Karpas-422 (cell line): ENCODE results near the gene PPIA. TPM values are rescaled to one million over a fixed set of nuclear protein-coding genes. Genes with fewer than 3 reads are reported as not detected.

Experiments used
- DNase-seq: peaks from one replicate; pipeline ENCODE4 v3.0.0-alpha.2; 2015
- H2AFZ ChIP-seq: fragments of 200-600 bp; sonication (generic); 2 replicates; pipeline ENCODE4 v1.6.1; 2014; ENCODE audit warnings: antibody characterized with exemption, low read length, mixed read lengths
- H3K27ac ChIP-seq: fragments of 200-600 bp; sonication (generic); 2 replicates; pipeline ENCODE4 v1.5.1; 2014; ENCODE audit warnings: mild to moderate bottlenecking, low read length, moderate library complexity
- H3K27me3 ChIP-seq: fragments of 200-600 bp; sonication (generic); 2 replicates; pipeline ENCODE4 v1.6.1; 2014; ENCODE audit warnings: low read length, mixed read lengths
- H3K36me3 ChIP-seq: fragments of 200-600 bp; sonication (generic); 2 replicates; pipeline ENCODE4 v1.6.1; 2014; ENCODE audit warnings: low read length, mixed read lengths; ENCODE audit not compliant: insufficient read depth
- H3K4me1 ChIP-seq: fragments of 200-600 bp; sonication (generic); 2 replicates; pipeline ENCODE4 v1.6.1; 2014; ENCODE audit warnings: mild to moderate bottlenecking, low read length, mixed read lengths
- H3K4me2 ChIP-seq: fragments of 200-600 bp; sonication (generic); 2 replicates; pipeline ENCODE4 v1.6.1; 2014; ENCODE audit warnings: low read length, low read depth, mild to moderate bottlenecking; ENCODE audit not compliant: poor library complexity, severe bottlenecking
- H3K4me3 ChIP-seq: fragments of 200-600 bp; sonication (generic); 2 replicates; pipeline ENCODE4 v1.5.1; 2014; ENCODE audit warnings: mild to moderate bottlenecking, antibody characterized with exemption, low read length, mixed read lengths
- H3K79me2 ChIP-seq: fragments of 200-600 bp; sonication (generic); 2 replicates; pipeline ENCODE4 v1.6.1; 2014; ENCODE audit warnings: mild to moderate bottlenecking, low read length, mixed read lengths
- H3K9ac ChIP-seq: fragments of 200-600 bp; sonication (generic); 2 replicates; pipeline ENCODE4 v1.6.0; 2014; ENCODE audit warnings: low read length
- H3K9me2 ChIP-seq: fragments of 200-600 bp; sonication (generic), shearing (Covaris generic); replicated peaks from 2 replicates; pipeline ENCODE4 v1.6.0; 2014; ENCODE audit warnings: mild to moderate bottlenecking, low read length, moderate library complexity; ENCODE audit not compliant: insufficient read depth
- H3K9me3 ChIP-seq: fragments of 300-700, 200-600 bp; sonication (generic); 2 replicates; pipeline ENCODE4 v1.6.1; 2014; ENCODE audit warnings: low read length, mixed read lengths
- H4K20me1 ChIP-seq: fragments of 200-600 bp; sonication (generic); 2 replicates; pipeline ENCODE4 v1.6.1; 2014; ENCODE audit warnings: mild to moderate bottlenecking, antibody characterized with exemption, low read length, low read depth; ENCODE audit not compliant: insufficient read depth
- total RNA-seq: library from RNA; depleted of rRNA; stranded (reverse); fragments of >200 nt; shearing (Covaris generic); gene quantifications from 2 replicates; pipeline ENCODE4 v1.2.3, GENCODE V29; 2014; ENCODE audit warnings: low replicate concordance

PPIA gene
- total RNA-seq, 1 experiment from 2014 or later, result 3,564 TPM

GRCh38 chr7:44754802-44755697 is 41.4 kb upstream of the PPIA start:
- Histone ChIP-seq H3K9me2 (no peaks in the 10 kb centered on the region), H4K20me1 (peaks cover 7% of the 10 kb centered on the region), H3K4me1 (peaks cover 37% of the 10 kb centered on the region), H2AFZ (no peak overlapping the region), H3K79me2 (peaks cover 55% of the 10 kb centered on the region), H3K4me3 (no peak overlapping the region), H3K36me3 (no peaks in the 10 kb centered on the region), H3K4me2 (no peak overlapping the region), H3K9me3 (no peaks in the 10 kb centered on the region), H3K9ac (no peak overlapping the region), H3K27ac (no peak overlapping the region), H3K27me3 (no peaks in the 10 kb centered on the region)
- DNase-seq, result no peak

- peaks cover 28% of the 10 kb centered on the region for H3K4me1 ChIP-seq
- H3K9me2 ChIP-seq, result no peaks in the 10 kb centered on the region
- H3K9ac ChIP-seq, result no peak overlapping the region
- H3K4me2 ChIP-seq, result no peak overlapping the region
- H3K9me3 ChIP-seq, result no peaks in the 10 kb centered on the region
- peaks cover 46% of the 10 kb centered on the region for H3K79me2 ChIP-seq
- H3K36me3 ChIP-seq, result no peaks in the 10 kb centered on the region
- DNase-seq, result no peak
- no peak overlapping the region for H3K4me3 ChIP-seq
- peaks cover 3% of the 10 kb centered on the region; the same call in 1 of the 2 replicates for H4K20me1 ChIP-seq
- no peak overlapping the region for H2AFZ ChIP-seq
- H3K27me3 ChIP-seq, result no peaks in the 10 kb centered on the region
- H3K27ac ChIP-seq, result no peak overlapping the region
These were observed 40.5 kb upstream of the PPIA start for GRCh38 chr7:44755698-44756627.

GRCh38 chr7:44756904-44757303 is 39.6 kb upstream of the PPIA start:
- Histone ChIP-seq H2AFZ (no peak overlapping the region), H3K4me2 (no peak overlapping the region), H3K27me3 (no peaks in the 10 kb centered on the region), H3K9me2 (no peaks in the 10 kb centered on the region), H3K36me3 (no peaks in the 10 kb centered on the region), H3K79me2 (peaks cover 37% of the 10 kb centered on the region), H4K20me1 (no peaks in the 10 kb centered on the region), H3K4me1 (peaks cover 19% of the 10 kb centered on the region), H3K4me3 (no peak overlapping the region), H3K27ac (no peak overlapping the region), H3K9me3 (no peaks in the 10 kb centered on the region), H3K9ac (no peak overlapping the region)
- DNase-seq, result no peak

GRCh38 chr7:44757311-44757710 is 39.2 kb upstream of the PPIA start:
- Histone ChIP-seq H3K27me3 (no peaks in the 10 kb centered on the region), H4K20me1 (no peaks in the 10 kb centered on the region), H3K4me2 (no peak overlapping the region), H3K27ac (no peak overlapping the region), H3K36me3 (no peaks in the 10 kb centered on the region), H2AFZ (no peak overlapping the region), H3K79me2 (peaks cover 33% of the 10 kb centered on the region), H3K4me3 (no peak overlapping the region), H3K4me1 (peaks cover 15% of the 10 kb centered on the region), H3K9ac (no peak overlapping the region), H3K9me3 (no peaks in the 10 kb centered on the region), H3K9me2 (no peaks in the 10 kb centered on the region)
- no peak for DNase-seq

GRCh38 chr7:44757739-44758138 is 38.7 kb upstream of the PPIA start:
- H3K79me2 ChIP-seq, result peaks cover 29% of the 10 kb centered on the region
- no peak for DNase-seq
- H3K9me3 ChIP-seq, result no peaks in the 10 kb centered on the region
- H3K9ac ChIP-seq, result no peak overlapping the region
- H3K4me1 ChIP-seq, result peaks cover 11% of the 10 kb centered on the region
- no peak overlapping the region for H3K27ac ChIP-seq
- no peaks in the 10 kb centered on the region for H4K20me1 ChIP-seq
- H3K4me2 ChIP-seq, result no peak overlapping the region
- H3K27me3 ChIP-seq, result no peaks in the 10 kb centered on the region
- no peak overlapping the region for H2AFZ ChIP-seq
- H3K4me3 ChIP-seq, result no peak overlapping the region
- no peaks in the 10 kb centered on the region for H3K36me3 ChIP-seq
- no peaks in the 10 kb centered on the region for H3K9me2 ChIP-seq

GRCh38 chr7:44759246-44759645 is 37.2 kb upstream of the PPIA start:
- no peak overlapping the region for H2AFZ ChIP-seq
- no peaks in the 10 kb centered on the region for H3K9me2 ChIP-seq
- peaks cover 15% of the 10 kb centered on the region for H3K79me2 ChIP-seq
- H3K27ac ChIP-seq, result no peak overlapping the region
- no peaks in the 10 kb centered on the region for H3K27me3 ChIP-seq
- H3K36me3 ChIP-seq, result no peaks in the 10 kb centered on the region
- no peaks in the 10 kb centered on the region for H3K4me1 ChIP-seq
- H4K20me1 ChIP-seq, result no peaks in the 10 kb centered on the region
- no peak for DNase-seq
- H3K4me3 ChIP-seq, result no peak overlapping the region
- H3K9ac ChIP-seq, result no peak overlapping the region
- H3K4me2 ChIP-seq, result no peak overlapping the region
- H3K9me3 ChIP-seq, result no peaks in the 10 kb centered on the region

GRCh38 chr7:44760034-44760580 is 36.4 kb upstream of the PPIA start:
- no peaks in the 10 kb centered on the region for H4K20me1 ChIP-seq
- H3K27ac ChIP-seq, result no peak overlapping the region
- H3K79me2 ChIP-seq, result peaks cover 6% of the 10 kb centered on the region; the same call in 1 of the 2 replicates
- no peak overlapping the region for H2AFZ ChIP-seq
- H3K9me2 ChIP-seq, result no peaks in the 10 kb centered on the region
- H3K9ac ChIP-seq, result no peak overlapping the region
- no peak for DNase-seq
- H3K9me3 ChIP-seq, result no peaks in the 10 kb centered on the region
- peaks cover 3% of the 10 kb centered on the region; the same call in 1 of the 2 replicates for H3K36me3 ChIP-seq
- H3K27me3 ChIP-seq, result no peaks in the 10 kb centered on the region
- H3K4me1 ChIP-seq, result no peaks in the 10 kb centered on the region
- H3K4me3 ChIP-seq, result no peak overlapping the region
- H3K4me2 ChIP-seq, result no peak overlapping the region
